HG03196 (cell line): ENCODE measurements around the gene MCC.

Experiments
- ATAC-seq: cut with Tn5 transposase; IDR thresholded peaks from one replicate; pipeline ENCODE4 v1.9.1; 2021; ENCODE audit not compliant: unreplicated experiment

Gene MCC

DNA sequence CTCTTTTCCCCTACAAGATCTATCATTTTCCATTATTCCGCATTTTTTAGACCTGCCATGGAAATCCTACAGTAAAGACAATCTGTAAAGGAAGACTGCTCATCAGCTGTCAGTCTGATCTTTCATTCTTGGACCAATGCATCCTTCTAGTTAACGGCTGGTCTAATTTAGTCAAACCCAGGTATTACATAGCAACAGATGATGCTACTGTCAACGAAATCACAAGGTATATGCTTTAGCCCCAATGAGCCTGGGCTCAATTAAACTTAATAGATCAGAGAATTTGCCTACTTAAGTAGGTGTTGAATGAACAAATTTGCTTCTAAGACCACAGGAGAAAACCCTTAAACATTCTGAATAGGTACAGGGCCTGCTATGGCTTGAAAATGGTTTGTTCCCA lies 260.5 kb downstream of the MCC start:
- no peak for ATAC-seq

GRCh38 chr5:113226116-113226736 lies 262.0 kb downstream of the MCC start:
- ATAC-seq = no peak

GRCh38 chr5:113225259-113225658 lies 263.0 kb downstream of the MCC start:
- no peak for ATAC-seq

GRCh38 chr5:113224605-113225065 lies 263.6 kb downstream of the MCC start:
- no peak for ATAC-seq

- ATAC-seq = no peak
These were observed 264.2 kb downstream of the MCC start for GRCh38 chr5:113223831-113224604.

DNA sequence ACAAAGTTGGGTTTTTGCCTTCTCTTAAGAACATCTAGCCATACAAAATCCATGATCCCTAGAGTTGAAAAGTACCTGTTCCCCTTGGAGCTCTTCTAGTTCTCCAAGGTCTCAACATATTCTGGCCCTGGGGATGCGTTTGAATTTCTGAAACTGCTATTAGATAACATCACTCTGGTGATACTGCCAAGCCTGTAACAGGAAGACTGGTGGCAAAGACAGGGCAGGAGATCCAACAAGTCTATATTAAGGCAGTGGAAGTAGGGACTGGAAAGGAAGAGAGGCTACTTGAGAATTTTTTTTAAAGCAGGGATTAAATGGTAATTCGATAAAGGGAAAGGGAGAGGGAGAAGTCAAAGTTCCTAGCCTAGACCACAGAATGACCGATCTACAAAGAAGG lies 264.9 kb downstream of the MCC start:
- ATAC-seq = no peak

DNA sequence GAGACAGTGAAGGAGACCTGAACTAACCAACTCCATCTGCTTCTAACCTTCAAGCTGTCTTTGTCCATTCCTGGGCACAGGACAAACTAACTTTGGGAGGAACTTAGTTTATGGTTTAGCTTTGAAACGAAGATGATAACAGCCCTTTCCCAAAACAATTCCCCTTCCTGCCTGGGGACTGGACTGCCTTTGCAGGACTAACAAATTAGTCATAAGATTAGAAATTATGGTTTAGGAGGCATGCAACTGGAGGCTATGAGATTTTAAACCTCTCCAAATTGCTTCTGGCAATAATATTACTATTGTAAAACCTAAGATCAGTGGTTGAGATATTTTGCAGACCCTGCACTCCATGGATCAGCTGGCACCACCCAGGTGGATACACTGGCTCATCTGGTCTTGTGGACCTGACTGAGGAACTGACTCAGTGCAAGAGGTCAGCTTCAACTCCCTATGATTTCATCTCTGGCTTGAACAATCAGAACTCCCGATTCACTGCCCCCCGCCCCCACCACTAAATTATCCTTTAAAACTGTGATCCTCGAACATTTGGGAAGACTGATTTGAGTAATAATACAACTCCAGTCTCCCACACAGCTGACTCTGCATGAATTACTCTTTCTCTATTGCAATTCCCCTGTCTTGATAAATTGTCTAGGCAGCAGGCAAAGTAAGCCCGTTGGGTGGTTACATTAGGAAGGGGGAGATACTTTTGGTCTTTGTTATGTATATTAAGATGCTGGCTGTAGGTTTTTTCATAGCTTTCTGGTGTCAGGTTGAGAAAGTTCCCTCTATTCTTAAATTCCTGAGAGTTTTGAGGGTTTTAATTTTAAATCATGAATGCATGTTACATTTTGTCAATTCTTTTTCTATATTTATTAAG lies 266.7 kb downstream of the MCC start:
- ATAC-seq = no peak

DNA sequence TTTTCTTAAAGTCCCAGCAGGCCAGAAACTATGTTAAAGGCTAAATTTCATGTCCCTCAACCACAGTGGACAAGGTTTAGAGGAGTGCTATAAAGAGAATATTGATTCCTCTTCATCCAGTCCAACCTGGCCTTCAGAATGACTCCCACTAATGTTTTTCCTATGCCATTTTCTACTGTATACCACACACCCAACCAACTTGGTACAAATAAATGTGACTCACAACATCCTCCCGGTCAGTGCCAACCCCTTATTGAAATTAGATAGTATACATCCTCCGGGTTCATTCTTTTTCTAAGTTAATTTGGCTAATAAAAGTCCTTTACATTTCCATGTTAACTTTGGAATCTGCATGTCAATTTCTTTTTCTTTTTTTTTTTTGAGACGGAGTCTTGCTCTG lies 268.6 kb downstream of the MCC start:
- no peak for ATAC-seq

- no peak for ATAC-seq
These were observed 269.2 kb downstream of the MCC start for GRCh38 chr5:113218906-113219517.

- no peak for ATAC-seq
These were observed 270.1 kb downstream of the MCC start for GRCh38 chr5:113218200-113218599.

DNA sequence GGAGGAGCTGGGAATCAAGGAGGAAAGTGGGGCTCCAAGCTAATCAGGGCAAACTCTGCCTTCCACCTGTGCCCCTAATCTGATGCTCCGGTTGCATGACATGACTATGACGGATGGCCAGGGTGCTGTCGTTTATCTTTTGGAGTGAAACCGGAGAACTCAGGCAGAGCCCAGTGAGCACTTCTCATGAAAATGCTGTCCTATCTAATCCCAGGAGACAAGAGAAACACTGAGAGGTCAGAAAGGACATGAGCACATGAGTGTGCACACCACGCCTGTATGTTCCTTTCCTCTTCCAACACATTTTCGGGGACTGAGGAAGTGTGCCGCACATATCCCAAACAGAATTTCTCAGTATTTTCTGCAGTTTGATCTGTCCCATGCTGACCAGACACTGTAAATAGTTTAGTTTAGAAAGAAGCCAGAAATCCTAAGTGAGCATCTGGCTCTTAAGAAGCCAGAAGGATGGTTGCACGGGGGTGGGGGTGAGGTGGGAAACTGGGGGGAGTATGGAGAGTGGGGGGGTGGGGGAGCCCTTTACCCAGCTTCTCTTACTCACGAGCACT lies 270.6 kb downstream of the MCC start:
- no peak for ATAC-seq

DNA sequence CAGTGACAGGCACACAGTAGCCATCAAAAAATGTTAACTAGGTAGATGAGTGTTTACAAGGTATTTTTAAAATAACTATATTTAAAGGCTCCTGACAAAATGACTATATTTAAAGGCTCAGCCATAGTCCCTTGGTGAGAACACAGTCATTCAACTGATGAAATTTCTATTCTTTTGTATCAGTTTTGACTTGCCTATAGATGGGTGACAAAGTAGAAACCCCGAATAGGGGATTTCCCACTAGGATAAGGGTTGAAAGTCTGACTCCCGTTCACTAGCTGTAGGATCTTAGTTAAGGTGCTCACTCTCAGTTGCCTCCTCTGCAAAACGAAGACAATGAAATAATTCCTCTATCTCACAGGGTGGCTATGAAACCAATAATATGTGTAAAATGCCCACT lies 271.7 kb downstream of the MCC start:
- ATAC-seq = no peak

GRCh38 chr5:113215401-113216060 lies 272.7 kb downstream of the MCC start:
- no peak for ATAC-seq

DNA sequence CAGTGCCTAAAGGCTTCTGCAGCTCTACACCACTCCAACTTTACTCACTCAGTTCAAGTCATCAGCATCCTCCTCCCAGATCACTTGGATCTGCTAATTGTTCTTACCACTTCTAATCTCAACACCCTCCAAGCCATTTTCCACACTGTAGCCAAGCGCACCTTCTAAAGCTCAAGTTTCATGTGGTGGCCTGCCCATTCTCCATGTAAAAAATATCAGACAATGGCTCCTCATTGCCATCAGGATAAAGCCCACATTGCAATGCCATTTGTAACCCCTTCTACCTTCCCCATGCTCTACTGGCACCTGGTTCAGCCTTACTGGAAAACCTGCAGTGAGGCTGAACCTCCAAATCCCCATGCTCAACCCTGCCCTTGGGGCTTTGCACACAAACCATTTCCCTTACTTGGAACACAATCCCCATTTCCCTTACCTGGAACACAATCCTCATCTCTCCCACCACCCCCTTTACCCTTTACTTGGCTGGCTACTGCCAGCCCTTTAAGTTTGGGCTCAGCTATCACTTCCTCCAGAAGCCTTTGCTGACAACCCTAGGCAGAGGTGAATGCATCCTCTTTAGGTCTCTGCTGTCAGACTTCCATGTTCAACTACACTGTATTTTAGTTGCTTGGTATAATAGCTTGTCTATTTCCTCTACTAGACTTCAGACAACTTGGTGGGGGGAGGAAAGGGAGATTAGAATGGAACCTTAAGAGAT lies 273.5 kb downstream of the MCC start:
- ATAC-seq = no peak

DNA sequence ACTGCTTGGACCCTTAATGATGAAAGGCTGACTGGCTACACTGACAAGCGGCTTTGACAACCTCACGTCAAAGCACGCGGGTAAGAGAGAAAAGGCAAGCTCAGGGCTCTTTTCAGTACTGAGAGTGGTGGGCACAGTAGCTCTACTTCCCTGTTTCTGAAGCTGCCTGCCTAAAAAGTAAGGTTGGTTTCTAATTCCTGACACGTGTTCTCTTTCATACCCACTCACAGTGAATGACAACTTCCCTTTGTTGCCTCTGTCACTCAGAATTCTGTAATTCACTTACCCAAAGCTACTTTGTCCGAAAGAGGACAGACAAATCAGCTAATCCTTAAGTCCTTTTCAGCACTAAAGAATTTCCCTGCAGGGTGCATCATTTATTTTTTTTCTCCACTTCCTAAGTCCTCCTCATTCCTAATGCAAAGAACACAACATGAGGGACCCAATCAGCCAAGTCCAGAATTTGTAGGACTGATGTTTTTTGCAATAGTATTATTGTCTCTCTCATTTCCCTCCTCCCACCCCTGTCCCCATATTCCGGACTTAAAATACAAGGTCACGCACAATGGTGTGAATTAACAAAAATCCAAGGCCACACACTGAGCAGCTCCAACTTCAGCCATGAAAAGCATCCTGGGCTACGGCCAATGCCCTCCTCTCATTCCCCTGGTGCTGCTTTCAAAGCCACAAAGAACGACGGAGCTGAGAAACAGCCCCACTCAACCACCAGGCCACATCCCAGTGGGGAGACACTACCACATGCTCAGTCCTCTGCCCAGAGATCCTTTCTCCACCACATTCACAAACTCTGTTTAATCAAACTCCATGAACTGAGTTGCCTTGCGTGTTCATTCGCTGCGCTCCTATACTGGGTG lies 274.5 kb downstream of the MCC start:
- ATAC-seq = peak; percentile 64

GRCh38 chr5:113212244-113212920 lies 275.9 kb downstream of the MCC start:
- ATAC-seq = no peak

DNA sequence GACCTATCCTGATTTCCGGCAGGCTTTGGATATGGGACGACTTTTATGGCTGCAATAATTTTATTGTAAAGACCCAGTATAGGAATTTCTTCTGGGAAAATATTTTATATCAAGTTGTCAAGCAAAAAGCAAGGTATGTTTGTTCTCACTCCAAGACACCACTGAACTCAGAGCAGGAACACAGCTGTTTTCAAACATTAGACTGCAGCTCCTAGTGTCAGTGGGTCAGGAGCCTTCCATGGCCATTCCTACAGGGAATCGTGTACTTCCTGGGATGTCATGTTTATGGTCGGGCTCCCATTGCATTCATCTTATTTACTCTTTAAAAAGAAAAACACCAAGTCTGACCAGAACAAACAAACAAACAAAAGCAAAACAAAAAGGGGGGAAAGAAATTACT lies 278.8 kb downstream of the MCC start:
- no peak for ATAC-seq

- ATAC-seq = no peak
These were observed 282.4 kb downstream of the MCC start for GRCh38 chr5:113205807-113206206.
